Measurements from ENCODE around the gene MKKS.

DNA sequence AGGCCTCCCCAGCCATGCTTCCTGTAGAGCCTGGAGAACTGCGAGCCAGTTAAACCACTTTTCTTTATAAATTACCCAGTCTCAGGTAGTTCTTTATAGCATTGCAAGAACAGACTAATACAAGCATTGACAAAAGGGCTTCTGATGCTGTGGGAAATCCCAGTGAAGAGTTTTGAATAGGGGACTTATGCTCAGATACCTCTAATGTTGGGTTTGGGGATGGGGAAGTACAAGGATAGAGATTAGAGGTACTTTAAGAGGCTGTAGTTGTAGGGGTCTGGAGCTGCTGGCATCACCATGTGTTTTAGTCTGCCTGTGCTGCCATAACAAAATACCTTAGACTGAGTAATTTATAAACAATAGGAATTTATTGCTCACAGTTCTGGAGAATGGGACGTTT, 9.9 kb upstream of the MKKS start:
- TF ChIP-seq, protein P1, sequence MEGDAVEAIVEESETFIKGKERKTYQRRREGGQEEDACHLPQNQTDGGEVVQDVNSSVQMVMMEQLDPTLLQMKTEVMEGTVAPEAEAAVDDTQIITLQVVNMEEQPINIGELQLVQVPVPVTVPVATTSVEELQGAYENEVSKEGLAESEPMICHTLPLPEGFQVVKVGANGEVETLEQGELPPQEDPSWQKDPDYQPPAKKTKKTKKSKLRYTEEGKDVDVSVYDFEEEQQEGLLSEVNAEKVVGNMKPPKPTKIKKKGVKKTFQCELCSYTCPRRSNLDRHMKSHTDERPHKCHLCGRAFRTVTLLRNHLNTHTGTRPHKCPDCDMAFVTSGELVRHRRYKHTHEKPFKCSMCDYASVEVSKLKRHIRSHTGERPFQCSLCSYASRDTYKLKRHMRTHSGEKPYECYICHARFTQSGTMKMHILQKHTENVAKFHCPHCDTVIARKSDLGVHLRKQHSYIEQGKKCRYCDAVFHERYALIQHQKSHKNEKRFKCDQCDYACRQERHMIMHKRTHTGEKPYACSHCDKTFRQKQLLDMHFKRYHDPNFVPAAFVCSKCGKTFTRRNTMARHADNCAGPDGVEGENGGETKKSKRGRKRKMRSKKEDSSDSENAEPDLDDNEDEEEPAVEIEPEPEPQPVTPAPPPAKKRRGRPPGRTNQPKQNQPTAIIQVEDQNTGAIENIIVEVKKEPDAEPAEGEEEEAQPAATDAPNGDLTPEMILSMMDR (IDR thresholded peaks at IDR 0.05; ENCODE audit: poor library complexity) = no peak
- TF ChIP-seq EZH2 (IDR thresholded peaks at IDR 0.05; ENCODE audit: borderline replicate concordance) = no peak

Measured in hepatocyte (in vitro differentiated cells).